Measurements from ENCODE around the gene SIRPB2.

- TF ChIP-seq USF1 (IDR thresholded peaks at IDR 0.05) (no peak), CEBPB (IDR thresholded peaks at IDR 0.05) (no peak), EP300 (IDR thresholded peaks at IDR 0.05; ENCODE audit: borderline replicate concordance) (no peak), YY1 (IDR thresholded peaks at IDR 0.05; ENCODE audit: low read depth) (no peak), REST (IDR thresholded peaks at IDR 0.05; ENCODE audit: low read depth) (no peak), CREB1 (IDR thresholded peaks at IDR 0.05; ENCODE audit: low read depth) (no peak), TCF12 (IDR thresholded peaks at IDR 0.05; ENCODE audit: low read depth) (no peak), EGR1 (IDR thresholded peaks at IDR 0.05) (no peak), RAD21 (IDR thresholded peaks at IDR 0.05; ENCODE audit: low read depth) (no peak), TAF1 (IDR thresholded peaks at IDR 0.05; ENCODE audit: low read depth) (no peak), MAX (IDR thresholded peaks at IDR 0.05) (no peak), TEAD4 (IDR thresholded peaks at IDR 0.05) (no peak), ZBTB7A (IDR thresholded peaks at IDR 0.05; ENCODE audit: low read depth) (no peak), NFIC (IDR thresholded peaks at IDR 0.05) (no peak)
Observed at GRCh38 chr20:1491860-1492642, 831 bp upstream of the SIRPB2 start.

All from Ishikawa (cell line).